NCI-H510A treated with DMSO at 0.1 percent for 48 hours (cell line): Measurements from ENCODE around the gene FBXL5.

Experiments
- DNase-seq: peaks from one replicate; lab custom pipeline; 2025; lab: John Stamatoyannopoulos, UW

The FBXL5 gene

GRCh38 chr4:15558561-15558960, 96.6 kb downstream of the FBXL5 start:
- no peak for DNase-seq

- DNase-seq, result no peak
Measured at GRCh38 chr4:15557786-15558550, 97.2 kb downstream of the FBXL5 start.

- DNase-seq, result no peak
Measured at GRCh38 chr4:15556511-15557092, 98.6 kb downstream of the FBXL5 start.
